Measurements from ENCODE around the gene PSMG4.

Gene PSMG4

DNA sequence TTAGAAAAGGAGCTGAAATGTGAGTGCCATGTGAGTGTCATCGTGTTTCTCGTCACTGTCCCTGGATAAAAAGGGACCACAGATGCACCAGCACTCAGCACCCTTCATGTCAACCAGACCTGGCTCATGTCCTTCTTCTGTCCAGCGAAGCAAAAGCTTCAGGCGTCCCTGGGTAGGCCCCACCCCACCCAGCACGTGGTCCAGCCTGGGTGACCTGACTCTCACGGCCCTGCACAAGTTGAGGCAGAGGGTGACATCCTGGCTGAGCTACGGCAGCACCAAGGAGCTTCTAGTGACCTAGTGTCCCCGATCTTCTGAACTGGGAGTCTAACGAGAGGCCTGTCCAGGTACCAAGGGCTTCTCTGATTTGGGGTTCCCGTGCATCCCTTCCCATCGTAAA lies 37.8 kb downstream of the PSMG4 start:
- intact Hi-C loops (cut with DNase I), result no loop called here
- peak in 2 of 10 donors; percentile 80 for DNase-seq

DNA sequence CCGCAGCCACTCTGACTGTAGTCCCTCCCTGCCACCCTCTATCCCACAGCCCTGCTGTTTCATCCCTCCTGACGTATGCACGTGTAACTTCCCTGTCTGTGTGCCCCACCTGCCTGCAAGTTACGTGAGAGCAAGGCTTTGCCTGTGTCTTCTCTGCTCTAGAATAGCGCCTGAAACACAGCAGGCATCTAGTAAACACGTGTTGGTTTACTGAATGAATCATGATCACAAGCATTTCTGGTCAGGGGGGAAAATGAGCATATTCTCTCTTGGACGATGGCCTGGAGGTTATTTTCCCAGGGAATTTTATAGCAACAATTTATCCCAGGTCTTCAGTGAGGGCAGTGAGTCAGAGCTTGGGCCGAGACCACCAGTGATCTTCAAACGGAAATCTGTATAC lies 38.3 kb downstream of the PSMG4 start:
- intact Hi-C loops (cut with DNase I), result no loop called here
- peak in 1 of 10 donors; percentile 12 for DNase-seq

- intact Hi-C loops (cut with DNase I), result no loop called here
- DNase-seq, result peak in 1 of 10 donors; percentile 34
These were observed 39.2 kb downstream of the PSMG4 start for GRCh38 chr6:3297909-3298308.

GRCh38 chr6:3299221-3299620 lies 40.5 kb downstream of the PSMG4 start:
- DNase-seq, result no peak
- intact Hi-C loops (cut with DNase I), result no loop called here

DNA sequence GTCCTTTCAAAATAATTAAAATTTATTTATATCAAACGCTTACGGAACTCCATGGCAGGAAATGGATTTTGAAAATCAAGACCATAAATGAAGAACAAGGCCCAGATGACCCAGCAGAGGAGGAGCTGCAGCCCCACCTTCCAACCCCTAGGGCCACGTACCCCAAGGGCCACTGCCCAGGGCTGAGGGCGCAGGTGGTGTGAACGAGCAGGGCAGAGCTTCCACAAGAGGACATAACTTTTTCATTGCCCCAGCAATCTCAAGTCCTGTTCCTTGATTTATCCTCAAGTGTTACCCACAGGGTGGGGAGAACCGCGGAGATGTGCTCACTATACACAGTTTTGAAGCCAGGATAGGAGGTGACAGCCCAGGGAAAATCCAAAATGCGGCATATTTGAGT lies 42.8 kb downstream of the PSMG4 start:
- intact Hi-C loops (cut with DNase I), result no loop called here
- DNase-seq, result peak in 1 of 10 donors; percentile 74

GRCh38 chr6:3303795-3304411 lies 45.2 kb downstream of the PSMG4 start:
- peak in 1 of 10 donors; percentile 54 for DNase-seq
- intact Hi-C loops (cut with DNase I), result no loop called here

GRCh38 chr6:3304500-3305215 lies 45.9 kb downstream of the PSMG4 start:
- peak in 1 of 10 donors; percentile 63 for DNase-seq
- intact Hi-C loops (cut with DNase I), result no loop called here

GRCh38 chr6:3305216-3305565 lies 46.4 kb downstream of the PSMG4 start:
- intact Hi-C loops (cut with DNase I), result no loop called here
- peak in 1 of 10 donors; percentile 52 for DNase-seq

DNA sequence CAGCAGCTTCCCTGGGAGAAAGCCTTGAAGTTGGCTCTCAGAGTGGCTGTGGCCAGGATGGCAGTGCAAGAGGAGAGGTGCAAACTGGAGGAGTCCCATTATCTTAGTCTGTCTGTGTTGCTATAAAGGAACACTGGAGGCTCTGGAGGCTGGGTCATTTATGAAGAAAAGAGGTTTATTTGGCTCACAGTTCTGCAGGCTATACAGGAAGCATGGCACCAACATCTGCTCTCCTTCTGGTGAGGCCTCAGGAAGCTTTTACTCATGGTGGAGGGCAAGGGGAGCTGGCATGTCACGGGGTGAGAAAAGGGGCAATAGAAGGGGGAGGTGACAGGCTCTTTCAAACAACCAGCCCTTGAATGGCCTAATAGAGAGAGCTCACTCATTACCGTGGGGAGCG lies 47.1 kb downstream of the PSMG4 start:
- intact Hi-C loops (cut with DNase I), result no loop called here
- no peak for DNase-seq

DNA sequence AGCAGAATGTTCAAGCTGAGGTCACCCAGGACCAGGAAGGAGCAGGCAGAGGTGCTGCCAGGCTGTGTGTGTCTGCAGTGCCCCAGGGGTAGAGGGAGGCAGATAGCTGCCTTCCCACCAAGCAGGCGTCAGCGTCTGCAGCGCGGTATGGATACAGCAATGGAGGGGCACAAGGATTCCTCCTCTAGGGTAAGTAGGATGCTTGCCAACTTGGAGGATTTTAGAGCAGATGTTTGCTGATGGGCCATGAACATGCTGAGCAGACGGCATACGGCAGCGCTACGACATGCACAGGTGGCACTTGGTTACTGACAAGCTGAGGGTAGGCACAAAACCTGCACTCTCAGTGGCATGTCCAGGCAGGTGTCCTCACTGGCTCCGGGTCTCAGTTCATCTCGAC lies 48.1 kb downstream of the PSMG4 start:
- peak in 2 of 10 donors; percentile 57 to 74 for DNase-seq
- intact Hi-C loops (cut with DNase I), result no loop called here

DNA sequence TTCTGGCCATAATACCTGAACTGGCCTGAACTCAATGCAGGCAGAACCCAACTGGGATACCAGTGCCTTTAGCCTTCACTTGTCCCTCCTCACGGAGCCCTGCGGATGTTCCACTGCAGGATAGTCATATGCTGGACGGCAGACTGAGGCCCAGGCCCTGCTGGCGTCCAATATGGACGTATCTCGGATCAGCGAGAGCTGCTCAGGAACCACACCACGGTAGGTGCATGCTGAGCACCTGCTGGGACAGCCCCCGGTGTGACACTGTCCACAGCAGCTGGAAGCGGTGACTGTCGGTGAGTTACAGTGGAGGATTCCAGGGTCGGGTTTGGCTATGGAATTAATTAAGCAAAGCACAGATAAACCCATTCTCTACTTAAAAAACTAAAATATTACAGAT lies 48.7 kb downstream of the PSMG4 start:
- intact Hi-C loops (cut with DNase I), result no loop called here
- peak in 1 of 10 donors; percentile 76 for DNase-seq

GRCh38 chr6:3308106-3308505 lies 49.4 kb downstream of the PSMG4 start:
- no peak for DNase-seq
- intact Hi-C loops (cut with DNase I), result no loop called here

DNA sequence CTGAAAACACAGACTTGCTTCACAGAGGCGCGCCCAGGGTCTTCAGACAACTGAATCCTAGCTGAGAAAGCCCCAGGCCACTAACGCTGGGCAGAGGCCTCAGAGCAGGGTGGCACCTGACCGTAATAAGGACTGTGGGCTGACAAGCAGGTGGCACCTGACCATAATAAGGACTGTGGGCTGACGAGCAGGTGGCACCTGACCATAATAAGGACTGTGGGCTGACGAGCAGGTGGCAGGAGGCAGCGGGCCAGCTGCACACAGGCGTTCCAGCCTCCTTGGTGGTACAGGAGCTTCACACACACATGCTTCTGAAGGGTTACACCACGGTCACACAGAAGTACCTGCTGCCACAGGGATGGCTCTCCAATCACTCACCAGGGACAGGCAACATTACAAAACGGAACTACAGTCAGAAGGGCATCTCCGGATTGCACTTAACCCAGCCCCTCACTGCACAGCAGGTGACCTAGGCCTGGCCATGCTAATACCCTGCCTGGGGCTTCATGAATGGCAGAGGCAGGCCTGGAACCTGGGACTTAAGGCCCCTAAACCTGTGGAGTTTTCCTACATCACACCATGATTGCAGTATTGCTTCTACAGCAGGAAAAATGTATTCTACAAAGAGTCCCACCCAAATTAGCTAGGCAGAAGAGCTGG lies 50.8 kb downstream of the PSMG4 start:
- intact Hi-C loops (cut with DNase I), result no loop called here

DNA sequence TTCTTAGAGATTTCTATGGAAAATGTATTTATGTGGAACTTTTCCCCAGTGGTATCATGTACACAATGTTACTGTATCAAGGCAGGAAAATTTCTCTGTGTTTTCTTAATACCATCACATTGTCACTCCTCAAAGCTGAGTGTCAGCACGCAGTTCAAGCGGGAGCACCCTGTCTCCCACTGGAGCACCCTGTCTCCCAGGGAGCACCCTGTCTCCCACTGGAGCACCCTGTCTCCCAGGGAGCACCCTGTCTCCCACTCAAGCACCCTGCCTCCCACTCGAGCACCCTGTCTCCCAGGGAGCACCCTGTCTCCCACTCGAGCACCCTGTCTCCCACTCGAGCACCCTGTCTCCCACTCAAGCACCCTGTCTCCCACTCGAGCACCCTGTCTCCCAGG lies 51.3 kb downstream of the PSMG4 start:
- no peak for DNase-seq
- intact Hi-C loops (cut with DNase I), result no loop called here

More for the DNA sequence above, 50.8 kb downstream of the PSMG4 start:
- DNase-seq, result peak in 2 of 10 donors; percentile 36 to 67

DNA sequence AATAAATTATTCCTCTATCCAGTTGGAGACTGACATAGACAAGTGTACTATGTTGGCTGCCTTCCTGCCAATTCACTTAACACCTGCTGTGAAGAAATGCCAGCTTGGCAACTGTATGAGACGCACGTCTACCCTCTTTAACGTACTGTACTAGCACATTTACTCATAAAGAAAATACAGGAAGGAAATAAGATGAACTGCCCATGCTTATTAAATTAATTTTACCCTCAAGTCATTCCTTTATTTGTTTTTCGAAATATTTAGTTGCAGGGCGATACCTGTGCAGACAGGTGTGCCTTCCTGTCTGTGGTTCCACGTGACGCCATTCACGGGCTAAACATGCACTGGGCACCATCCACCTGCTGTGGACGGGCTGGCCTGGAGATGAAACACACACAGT lies 52.0 kb downstream of the PSMG4 start:
- DNase-seq, result no peak
- intact Hi-C loops (cut with DNase I), result no loop called here

DNA sequence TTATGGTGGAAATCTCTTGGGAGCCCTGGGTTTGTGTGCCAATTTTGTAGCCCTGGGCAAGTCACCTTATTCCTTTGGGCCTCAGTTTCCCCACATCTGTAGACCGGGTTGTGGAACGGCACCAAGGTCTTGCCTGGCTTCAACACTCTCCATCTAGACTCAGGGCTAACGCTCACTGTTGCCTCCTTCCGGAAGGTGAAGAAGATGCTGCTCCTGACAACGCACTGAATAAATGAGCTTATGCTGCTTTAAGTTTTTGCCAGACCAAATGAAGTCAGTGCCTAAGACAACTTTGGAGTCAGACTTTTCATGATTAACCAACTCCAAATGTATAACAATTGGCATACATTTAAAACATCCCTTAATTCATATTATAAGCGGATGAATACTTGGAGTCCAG lies 53.1 kb downstream of the PSMG4 start:
- intact Hi-C loops (cut with DNase I), result no loop called here
- no peak for DNase-seq

DNA sequence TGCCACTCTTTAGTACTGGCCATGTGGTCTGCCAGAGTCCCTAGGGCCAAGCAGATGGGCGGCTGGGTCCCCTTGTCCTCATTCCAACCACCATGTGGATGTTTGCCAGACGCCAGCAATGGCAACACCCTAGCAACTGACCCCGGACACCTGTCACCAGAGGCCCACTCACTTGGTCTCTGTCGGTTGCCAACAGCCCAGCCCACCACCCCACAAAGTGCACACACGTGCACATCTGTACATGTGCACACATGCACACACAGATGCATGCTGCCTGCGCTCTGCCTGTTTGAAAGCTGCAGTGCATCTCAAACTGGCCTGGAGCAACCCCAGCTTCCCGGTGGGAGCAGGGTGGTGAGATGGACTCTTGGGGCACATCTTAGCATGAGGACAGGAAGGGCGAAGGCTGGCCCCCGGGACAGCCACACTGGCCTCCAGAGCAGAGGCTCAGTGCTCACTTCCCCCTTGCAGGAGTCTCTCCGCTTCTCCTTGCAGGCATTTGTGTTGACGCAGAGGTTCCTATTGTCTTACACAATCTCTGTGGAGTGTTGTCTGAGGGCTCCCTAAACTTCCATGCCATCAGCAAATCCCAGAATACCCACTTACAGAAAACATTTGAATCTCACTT lies 54.0 kb downstream of the PSMG4 start:
- peak in 2 of 10 donors; percentile 53 to 70 for DNase-seq
- intact Hi-C loops (cut with DNase I), result no loop called here

DNA sequence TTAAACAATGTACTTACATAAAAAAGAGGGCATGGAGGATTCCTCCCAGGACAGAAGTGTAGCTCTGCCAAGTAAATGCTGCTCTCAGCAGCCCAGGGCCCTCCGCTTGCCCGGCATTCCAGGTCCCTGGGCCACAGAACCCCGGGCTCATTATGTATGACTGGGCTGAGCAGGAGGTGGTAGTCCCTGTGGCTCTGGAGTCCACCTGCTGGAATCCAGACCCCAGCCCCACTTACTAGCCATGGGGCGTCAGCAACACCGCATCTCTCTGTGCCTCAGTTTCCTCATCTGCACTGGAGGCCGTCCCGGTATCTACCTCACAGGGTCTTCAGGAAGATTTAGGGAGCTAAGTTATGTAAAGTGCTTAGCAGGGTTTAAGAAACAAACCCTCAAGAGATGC lies 55.4 kb downstream of the PSMG4 start:
- intact Hi-C loops (cut with DNase I), result no loop called here
- peak in 2 of 10 donors; percentile 51 to 61 for DNase-seq

DNA sequence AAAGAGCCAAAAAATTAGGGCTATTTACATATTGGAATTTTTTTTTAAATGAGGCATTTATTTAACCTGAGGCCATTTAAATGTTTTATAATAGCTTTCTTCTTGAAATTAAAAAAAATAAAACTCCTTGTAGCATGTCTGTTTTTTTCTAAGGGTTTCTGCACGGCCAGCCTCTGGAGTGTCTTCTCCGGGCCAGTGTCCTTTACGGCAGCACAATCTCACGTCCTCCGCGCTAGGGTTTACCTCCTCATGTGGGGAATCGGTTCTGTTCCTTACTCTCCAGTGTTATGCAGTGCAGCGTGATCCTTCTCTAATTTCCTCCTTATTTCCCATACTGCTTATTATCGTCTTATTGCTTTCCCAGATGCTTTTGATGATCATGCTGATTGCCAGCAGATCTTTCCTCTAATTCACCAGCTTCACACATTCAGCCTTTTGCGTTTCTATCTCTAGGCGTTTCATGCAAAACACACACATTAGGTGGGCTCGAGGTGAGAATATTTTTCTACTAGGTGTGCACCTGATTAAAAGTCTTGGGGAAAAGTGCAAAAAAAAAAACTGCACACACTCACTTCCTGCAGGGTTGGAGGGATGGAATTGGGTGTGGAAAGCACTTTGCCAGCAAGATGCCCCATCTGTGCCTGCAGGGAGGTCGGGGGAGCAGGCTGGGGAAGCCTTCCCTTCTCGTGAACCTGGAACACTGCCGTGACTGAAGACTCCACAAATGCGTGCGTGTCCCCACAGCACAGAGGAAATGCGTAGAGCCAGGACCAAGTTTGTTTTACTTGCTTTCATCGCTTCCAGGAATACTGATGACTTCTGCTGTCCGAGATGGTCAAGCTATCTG lies 56.1 kb downstream of the PSMG4 start:
- intact Hi-C loops (cut with DNase I), result no loop called here

GRCh38 chr6:3315841-3316240 lies 57.1 kb downstream of the PSMG4 start:
- DNase-seq, result no peak
- intact Hi-C loops (cut with DNase I), result no loop called here

More for the DNA sequence above, 56.1 kb downstream of the PSMG4 start:
- DNase-seq, result peak in 1 of 10 donors; percentile 58
